Effector memory CD8-positive, alpha-beta T cell (primary cell): Measurements from ENCODE around the gene SH2D4B.

ENCODE experiments used
- ATAC-seq: fragments of 150-1000 bp; cut with Tn5 transposase; replicated peaks from 2 replicates; pipeline ENCODE4 v1.10.0; 2021; ENCODE audit warnings: mild to moderate bottlenecking, moderate library complexity
- DNase-seq, 3 experiments: peaks; one replicate each; pipeline ENCODE4 v3.0.0; 2021
- H3K27ac Mint-ChIP-seq, 2 donors: one replicate each; pipeline ENCODE4 v1.8.0; 2022; ENCODE audit warnings: mild to moderate bottlenecking in 2 of 2, mixed read lengths in 2 of 2, moderate library complexity in 2 of 2
- H3K27me3 Mint-ChIP-seq, 2 donors: one replicate each; pipeline ENCODE4 v1.8.0; 2022; ENCODE audit warnings: mixed read lengths in 2 of 2
- H3K36me3 Mint-ChIP-seq: one replicate; pipeline ENCODE4 v1.8.0; 2022; ENCODE audit warnings: mild to moderate bottlenecking, moderate library complexity, mixed read lengths; ENCODE audit not compliant: insufficient read depth
- H3K4me1 Mint-ChIP-seq, 2 donors: one replicate each; pipeline ENCODE4 v1.8.0; 2022; ENCODE audit warnings: low read depth in 2 of 2, mixed read lengths in 2 of 2
- H3K4me3 Mint-ChIP-seq, 2 donors: one replicate each; pipeline ENCODE4 v1.8.0; 2022; ENCODE audit warnings: mild to moderate bottlenecking in 2 of 2, mixed read lengths in 2 of 2, moderate library complexity in 2 of 2
- H3K9me3 Mint-ChIP-seq, 2 donors: one replicate each; pipeline ENCODE4 v1.8.0; 2022; ENCODE audit warnings: mixed read lengths in 2 of 2

SH2D4B gene

DNA sequence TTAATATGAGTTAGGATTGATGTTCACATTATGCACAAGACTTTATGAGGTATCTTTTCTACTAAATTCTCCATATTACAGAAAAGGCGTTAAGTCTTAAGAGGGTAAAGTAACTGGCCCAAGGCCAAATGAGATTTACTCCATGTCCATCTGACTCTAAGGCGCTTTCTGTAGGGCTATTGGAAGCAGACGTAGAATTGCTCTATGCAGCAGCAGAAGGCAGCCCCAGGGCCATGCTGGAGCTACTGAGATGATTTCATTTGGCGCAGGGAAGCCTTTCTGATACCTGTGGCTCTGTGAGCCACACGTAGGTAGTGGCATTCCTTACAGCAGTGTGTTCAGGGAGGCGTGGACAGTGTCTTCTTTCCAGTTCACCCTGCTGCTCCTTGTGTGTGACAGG, 133.1 kb downstream of the SH2D4B start:
- no peaks in the 10 kb centered on the region for H3K36me3 Mint-ChIP-seq

DNA sequence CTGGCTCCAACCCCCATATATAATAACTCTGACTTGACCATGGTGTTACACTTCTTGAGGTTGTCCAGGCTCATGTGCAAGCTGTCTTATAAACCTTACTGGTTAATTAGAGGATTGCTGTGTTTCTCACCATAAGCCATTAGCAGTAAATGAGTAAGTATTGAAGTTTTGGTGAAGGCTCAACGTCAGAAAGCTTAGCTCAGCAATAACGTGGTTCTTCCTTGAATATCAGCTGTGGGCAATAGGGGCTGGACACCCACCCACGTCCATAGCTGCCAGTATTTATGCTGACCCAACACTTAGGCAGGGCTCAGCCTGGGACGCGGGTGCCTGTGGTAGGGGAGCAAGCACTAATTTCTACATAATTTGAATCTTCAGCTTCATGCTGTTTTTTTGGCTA, 134.1 kb downstream of the SH2D4B start:
- no peak for ATAC-seq
- Mint-ChIP-seq H3K27ac (no peak overlapping the region), H3K4me3 (no peak overlapping the region), H3K27me3 (peaks cover 6 to 32% of the 10 kb centered on the region in 2 donors), H3K4me1 (no peaks in the 10 kb centered on the region), H3K9me3 (no peaks in the 10 kb centered on the region), H3K36me3 (no peaks in the 10 kb centered on the region)
- no peak for DNase-seq

More for the DNA sequence above, 133.1 kb downstream of the SH2D4B start:
- Mint-ChIP-seq H3K9me3 (no peaks in the 10 kb centered on the region), H3K27ac (no peak overlapping the region), H3K27me3 (peaks cover 9 to 35% of the 10 kb centered on the region in 2 donors), H3K4me1 (no peaks in the 10 kb centered on the region), H3K4me3 (no peak overlapping the region)
- no peak for DNase-seq
- ATAC-seq: no peak

DNA sequence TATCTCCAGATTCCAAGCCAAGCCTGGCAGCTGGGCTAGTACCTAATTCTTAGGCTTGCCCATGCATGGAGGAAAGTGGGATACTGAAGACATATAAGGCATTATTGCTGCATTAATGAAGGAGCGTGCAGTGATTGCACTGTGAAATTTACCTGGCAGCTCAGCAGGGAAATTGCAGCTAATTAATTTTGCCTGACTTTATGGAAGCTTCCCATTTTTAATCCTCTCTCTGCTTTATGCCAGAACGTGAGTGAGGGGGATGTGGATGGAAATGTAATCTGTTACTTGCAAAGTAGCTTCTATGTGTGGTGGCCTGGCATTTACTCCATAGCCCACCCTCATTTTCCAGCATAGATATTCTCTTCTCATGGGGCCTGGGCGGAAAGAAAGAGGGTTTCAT, 134.9 kb downstream of the SH2D4B start:
- H3K27me3 Mint-ChIP-seq: peaks cover 6 to 31% of the 10 kb centered on the region in 2 donors
- no peaks in the 10 kb centered on the region for H3K9me3 Mint-ChIP-seq
- no peak overlapping the region for H3K27ac Mint-ChIP-seq
- DNase-seq (no peak), ATAC-seq (no peak)
- no peak overlapping the region for H3K4me3 Mint-ChIP-seq
- no peaks in the 10 kb centered on the region for H3K4me1 Mint-ChIP-seq
- no peaks in the 10 kb centered on the region for H3K36me3 Mint-ChIP-seq

DNA sequence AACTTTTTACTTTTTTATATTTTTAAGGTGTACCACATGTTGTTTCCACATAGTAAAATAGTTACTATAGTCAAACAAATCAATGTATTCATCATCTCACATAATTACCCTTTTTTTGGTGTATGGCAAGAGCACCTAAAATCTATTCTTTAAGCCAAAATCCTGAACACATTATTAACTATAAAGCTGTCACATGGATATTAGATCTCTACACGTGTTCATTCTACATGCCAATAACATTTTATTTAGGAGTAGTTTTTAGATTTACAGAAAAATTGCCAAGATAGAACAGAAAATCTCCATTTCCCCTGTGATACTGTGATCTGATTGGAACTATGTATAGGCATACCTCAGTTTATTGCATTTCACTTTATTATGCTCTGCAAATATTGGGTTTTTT, 137.1 kb downstream of the SH2D4B start:
- ATAC-seq (no peak), DNase-seq (no peak)
- no peak overlapping the region for H3K4me3 Mint-ChIP-seq
- H3K36me3 Mint-ChIP-seq: peaks cover 2% of the 10 kb centered on the region
- H3K4me1 Mint-ChIP-seq: no peaks in the 10 kb centered on the region
- no peaks in the 10 kb centered on the region for H3K9me3 Mint-ChIP-seq
- peaks cover 12 to 41% of the 10 kb centered on the region in 2 donors for H3K27me3 Mint-ChIP-seq
- no peak overlapping the region for H3K27ac Mint-ChIP-seq

DNA sequence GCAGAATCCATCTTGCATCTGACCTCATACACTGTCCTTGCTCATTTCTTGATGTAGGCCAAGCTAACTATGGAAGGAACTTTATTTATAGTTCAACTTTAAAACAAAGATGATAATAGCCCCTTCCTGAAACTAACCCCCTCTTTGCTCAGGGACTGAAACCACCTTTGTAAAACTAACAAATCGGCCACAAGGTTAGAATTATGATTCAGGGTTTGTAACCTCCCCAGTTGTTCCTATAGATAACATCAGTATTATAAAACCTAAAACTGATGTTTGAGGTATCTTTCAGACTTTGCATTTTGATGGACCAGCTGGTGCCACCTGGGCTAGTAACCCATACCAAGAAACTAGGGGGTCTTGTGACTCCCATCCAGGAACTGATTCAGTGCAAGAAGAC, 143.4 kb downstream of the SH2D4B start:
- H3K27me3 Mint-ChIP-seq: peaks cover 6 to 19% of the 10 kb centered on the region in 2 donors
- no peaks in the 10 kb centered on the region for H3K9me3 Mint-ChIP-seq
- DNase-seq (no peak), ATAC-seq (no peak)
- H3K27ac Mint-ChIP-seq: no peak overlapping the region
- H3K4me1 Mint-ChIP-seq: peaks cover 0 to 2% of the 10 kb centered on the region in 2 donors
- no peak overlapping the region for H3K4me3 Mint-ChIP-seq
- H3K36me3 Mint-ChIP-seq: peaks cover 3% of the 10 kb centered on the region

DNA sequence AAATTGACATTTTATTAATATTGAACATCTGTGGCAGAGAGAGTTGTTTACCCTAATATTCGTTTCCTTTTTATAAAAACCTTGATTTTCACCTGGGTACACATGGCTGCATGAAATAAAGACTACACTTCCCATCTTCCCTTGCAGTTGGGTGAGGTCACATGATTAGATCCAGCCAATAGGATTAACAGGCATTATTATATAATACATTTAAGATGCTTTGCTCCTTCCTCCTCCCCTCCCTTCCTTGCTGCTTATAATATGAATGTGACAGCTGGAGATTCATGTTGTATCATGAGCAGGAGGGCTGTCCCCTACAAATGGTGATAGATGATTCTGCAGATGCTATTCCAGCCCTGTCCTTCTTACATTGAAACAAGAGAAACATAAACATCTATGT, 146.6 kb downstream of the SH2D4B start:
- peak; percentile 59 for ATAC-seq
- H3K4me3 Mint-ChIP-seq: no peak overlapping the region

DNA sequence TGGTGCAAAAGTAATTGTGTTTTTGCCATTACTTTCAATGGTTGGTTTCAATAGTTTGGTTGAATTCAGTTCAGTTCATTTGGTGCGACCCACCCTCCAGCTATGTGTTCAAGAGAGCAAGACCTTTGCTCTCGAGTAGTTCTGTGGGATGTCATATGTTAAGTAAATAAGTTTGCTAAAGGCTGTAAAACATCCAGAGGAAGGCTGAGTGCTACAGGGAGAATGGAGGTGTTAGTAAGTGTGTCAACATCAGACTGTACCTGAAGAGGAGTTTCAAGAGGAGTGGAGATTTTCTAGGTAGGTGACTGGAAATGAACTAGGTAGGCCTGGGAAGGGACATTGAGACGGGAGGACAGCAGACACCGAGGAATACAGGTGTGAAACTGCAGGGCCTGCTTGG, 147.7 kb downstream of the SH2D4B start:
- Mint-ChIP-seq H3K4me1 (peaks cover 0 to 2% of the 10 kb centered on the region in 2 donors), H3K36me3 (no peaks in the 10 kb centered on the region), H3K9me3 (no peaks in the 10 kb centered on the region), H3K27me3 (peaks cover 11 to 13% of the 10 kb centered on the region in 2 donors), H3K27ac (no peak overlapping the region), H3K4me3 (no peak overlapping the region)
- DNase-seq: no peak
- no peak for ATAC-seq

More for the DNA sequence above, 146.6 kb downstream of the SH2D4B start:
- H3K27ac Mint-ChIP-seq: no peak overlapping the region
- H3K4me1 Mint-ChIP-seq: peaks cover 0 to 2% of the 10 kb centered on the region in 2 donors
- peaks cover 3% of the 10 kb centered on the region for H3K36me3 Mint-ChIP-seq
- H3K27me3 Mint-ChIP-seq: peaks cover under 1 to 2% of the 10 kb centered on the region in 2 donors
- H3K9me3 Mint-ChIP-seq: no peaks in the 10 kb centered on the region
- DNase-seq: no peak

DNA sequence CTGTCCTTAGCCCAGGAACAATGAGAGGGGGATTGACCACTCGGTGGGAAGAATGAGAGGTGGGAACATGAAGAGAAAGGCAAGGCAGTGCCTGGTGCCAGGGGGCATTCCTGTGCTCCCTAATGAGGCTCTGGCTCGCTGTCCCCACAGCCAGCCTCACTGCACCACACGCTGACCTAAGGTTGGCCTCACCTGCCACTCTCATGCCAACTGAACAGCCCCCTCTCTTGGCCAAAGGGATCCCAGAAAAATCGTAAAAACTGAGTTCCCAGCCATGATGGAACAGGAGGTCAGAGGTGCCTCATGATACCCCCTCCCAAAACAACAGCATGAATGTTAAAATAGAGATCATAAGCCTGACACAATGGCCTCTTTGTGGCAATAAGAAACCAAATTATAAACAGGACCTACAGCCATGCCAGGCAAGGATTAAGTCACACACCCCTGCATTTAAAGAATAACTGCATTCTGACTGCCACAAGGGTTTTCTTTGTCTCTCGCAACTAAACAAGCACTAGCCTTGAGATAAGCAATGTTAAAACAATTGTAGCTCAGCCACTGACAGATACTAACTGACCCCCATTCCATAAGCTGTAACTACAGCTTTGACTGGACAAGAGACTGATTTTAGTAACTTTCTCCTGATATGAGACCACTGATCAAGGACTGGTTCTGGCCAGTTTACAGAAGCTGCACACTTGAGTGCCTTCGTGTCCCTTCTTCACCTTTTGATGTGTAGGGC, 149.2 kb downstream of the SH2D4B start:
- Mint-ChIP-seq H3K36me3 (no peaks in the 10 kb centered on the region), H3K27me3 (peaks cover 19 to 29% of the 10 kb centered on the region in 2 donors), H3K27ac (no peak overlapping the region), H3K4me1 (peaks cover 0 to 2% of the 10 kb centered on the region in 2 donors), H3K9me3 (no peaks in the 10 kb centered on the region), H3K4me3 (no peak overlapping the region)
- ATAC-seq: no peak
- DNase-seq: no peak

DNA sequence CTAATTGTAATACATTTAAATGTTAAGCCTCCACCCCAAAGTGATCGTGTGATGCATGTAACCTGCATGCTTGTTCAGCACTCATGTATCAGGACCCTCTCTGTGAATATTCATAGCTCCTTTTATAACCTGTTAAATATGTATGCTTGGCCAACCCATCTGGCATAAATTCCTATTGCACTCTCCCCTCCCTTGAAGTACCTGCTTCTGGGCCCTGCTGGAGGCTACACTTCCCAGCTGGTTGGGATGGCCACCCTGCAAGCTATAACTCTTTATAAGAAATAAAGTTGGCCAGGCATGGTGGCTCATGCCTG, 149.7 kb downstream of the SH2D4B start:
- Mint-ChIP-seq H3K4me1 (peaks cover 0 to 2% of the 10 kb centered on the region in 2 donors), H3K27me3 (peaks cover 21 to 34% of the 10 kb centered on the region in 2 donors)

DNA sequence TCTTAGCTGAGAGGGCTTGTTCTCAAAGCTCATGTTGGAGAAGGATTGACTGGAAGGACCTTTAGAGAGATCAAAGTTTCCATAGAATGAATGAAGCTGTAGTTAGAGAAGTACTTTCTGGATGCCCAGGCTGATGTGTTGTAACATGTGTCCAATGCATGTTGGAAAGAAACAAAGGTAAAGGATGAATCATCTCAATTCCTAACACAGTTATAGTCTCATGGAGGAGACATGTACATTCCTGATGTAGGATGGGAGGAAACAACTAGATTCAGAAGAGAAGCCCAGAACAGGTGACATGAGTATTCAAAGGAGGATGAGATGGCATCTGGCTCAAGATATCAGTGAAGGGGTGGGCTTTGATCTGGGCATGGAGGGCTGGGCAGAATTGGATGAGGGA, 152.7 kb downstream of the SH2D4B start:
- H3K27ac Mint-ChIP-seq: no peak overlapping the region
- ATAC-seq (no peak), DNase-seq (no peak)
- no peak overlapping the region for H3K4me3 Mint-ChIP-seq
- H3K36me3 Mint-ChIP-seq: no peaks in the 10 kb centered on the region
- peaks cover 21 to 48% of the 10 kb centered on the region in 2 donors for H3K27me3 Mint-ChIP-seq
- no peaks in the 10 kb centered on the region for H3K9me3 Mint-ChIP-seq
- H3K4me1 Mint-ChIP-seq: no peaks in the 10 kb centered on the region

More for the DNA sequence above, 149.7 kb downstream of the SH2D4B start:
- no peaks in the 10 kb centered on the region for H3K9me3 Mint-ChIP-seq
- no peak overlapping the region for H3K4me3 Mint-ChIP-seq
- no peak for DNase-seq
- ATAC-seq: no peak
- H3K36me3 Mint-ChIP-seq: no peaks in the 10 kb centered on the region
- no peak overlapping the region for H3K27ac Mint-ChIP-seq

DNA sequence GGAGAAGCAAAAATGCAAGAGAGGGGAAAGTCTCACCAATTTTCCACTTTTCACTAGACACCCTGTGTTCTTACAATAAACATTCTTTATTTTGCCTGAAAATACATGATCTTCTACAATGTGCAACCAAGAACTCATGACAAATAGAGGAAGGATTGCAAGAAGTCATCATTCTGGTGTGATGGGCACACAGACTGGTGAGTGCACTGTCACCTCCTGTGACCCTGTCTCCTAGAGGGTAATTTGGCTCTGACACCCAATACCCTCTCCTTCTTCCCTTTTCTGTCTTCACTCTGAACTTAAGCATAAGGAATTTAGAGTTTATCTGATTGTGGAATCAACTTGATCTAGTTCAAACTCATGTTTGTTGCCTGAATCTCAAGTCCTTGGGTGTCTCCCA, 153.7 kb downstream of the SH2D4B start:
- Mint-ChIP-seq H3K36me3 (peaks cover 4% of the 10 kb centered on the region), H3K27me3 (peaks cover 21 to 51% of the 10 kb centered on the region in 2 donors), H3K4me3 (no peak overlapping the region), H3K4me1 (no peaks in the 10 kb centered on the region), H3K27ac (no peak overlapping the region), H3K9me3 (no peaks in the 10 kb centered on the region)
- DNase-seq (no peak), ATAC-seq (no peak)

DNA sequence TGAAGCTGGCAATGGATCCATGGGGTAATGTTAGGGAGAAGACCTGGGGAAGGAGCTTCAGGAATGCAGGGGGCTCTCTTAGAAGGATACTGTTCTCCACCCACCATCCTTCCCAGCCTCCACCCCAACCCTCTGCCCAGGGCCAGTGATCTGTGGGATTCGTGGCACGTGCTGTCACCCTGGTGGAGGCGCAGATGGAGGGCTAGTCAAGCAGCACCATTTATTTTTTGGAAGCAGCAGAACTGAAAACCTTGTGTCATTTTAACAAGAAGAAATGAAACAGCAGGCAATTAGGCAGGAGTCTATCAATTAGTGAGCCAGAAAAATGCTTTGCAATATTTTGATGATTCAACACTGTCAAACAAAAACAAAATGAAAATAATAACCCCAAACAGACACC, 155.9 kb downstream of the SH2D4B start:
- Mint-ChIP-seq H3K9me3 (no peaks in the 10 kb centered on the region), H3K27me3 (peaks cover 21 to 68% of the 10 kb centered on the region in 2 donors), H3K4me3 (no peak overlapping the region), H3K36me3 (peaks cover 4% of the 10 kb centered on the region), H3K27ac (no peak overlapping the region), H3K4me1 (no peaks in the 10 kb centered on the region)
- DNase-seq (no peak), ATAC-seq (no peak)

DNA sequence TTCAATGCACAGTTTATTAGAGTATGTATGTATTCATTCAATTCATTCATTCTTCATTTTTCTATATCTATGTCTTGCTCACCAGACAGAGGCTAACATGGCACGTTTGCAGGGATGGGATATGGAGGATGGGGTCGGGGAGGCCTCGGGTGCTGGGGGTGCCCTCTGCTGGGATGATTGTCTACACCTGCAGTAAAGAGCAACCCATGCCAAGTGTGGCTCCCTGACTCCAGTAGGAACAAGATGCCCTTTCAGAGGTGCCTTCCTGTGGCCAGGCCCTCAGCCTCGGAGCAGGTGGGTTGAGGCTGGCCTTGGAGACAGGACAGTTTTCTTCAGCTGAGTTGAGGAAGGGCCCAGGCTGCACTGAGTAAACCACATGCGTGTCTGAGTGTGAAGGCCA, 157.2 kb downstream of the SH2D4B start:
- Mint-ChIP-seq H3K27ac (no peak overlapping the region), H3K27me3 (peaks cover 21 to 70% of the 10 kb centered on the region in 2 donors), H3K36me3 (peaks cover 4% of the 10 kb centered on the region), H3K4me3 (no peak overlapping the region), H3K4me1 (peaks cover 3 to 6% of the 10 kb centered on the region in 2 donors), H3K9me3 (no peaks in the 10 kb centered on the region)
- ATAC-seq: no peak
- DNase-seq: no peak
